Liver (tissue), 9 donors: ENCODE measurements around the gene TNS2. TPM values are rescaled to one million over a fixed set of nuclear protein-coding genes. Genes with fewer than 3 reads are reported as not detected.

Source experiments
- DNase-seq: peaks from one replicate; pipeline ENCODE4 v3.0.0-alpha.2; 2017; ENCODE audit warnings: low spot score
- H3K27ac ChIP-seq, 2 donors: one replicate each; pipeline ENCODE4 v1.7.0; 2013; ENCODE audit warnings: inconsistent platforms in 2 of 2, low read length in 2 of 2, control low read depth in 1 of 2, low read depth in 1 of 2, mild to moderate bottlenecking in 1 of 2
- H3K27me3 ChIP-seq, 4 donors: one replicate each; pipeline versions ENCODE4 v1.6.1 to v1.7.0; 2013; ENCODE audit warnings: low read length in 3 of 4, inconsistent platforms in 1 of 4, mild to moderate bottlenecking in 1 of 4, moderate library complexity in 1 of 4; ENCODE audit not compliant: control insufficient read depth in 4 of 4, insufficient read depth in 4 of 4
- H3K36me3 ChIP-seq, 4 donors: one replicate each; pipeline versions ENCODE4 v1.6.1 to v1.7.0; 2013; ENCODE audit warnings: low read length in 3 of 4, mild to moderate bottlenecking in 3 of 4, low read depth in 1 of 4, moderate library complexity in 1 of 4; ENCODE audit not compliant: control insufficient read depth in 4 of 4, insufficient read depth in 3 of 4
- H3K4me1 ChIP-seq, 4 donors: one replicate each; pipeline versions ENCODE4 v1.6.1 to v1.7.0; 2013; ENCODE audit warnings: low read length in 3 of 4, mild to moderate bottlenecking in 3 of 4, moderate library complexity in 1 of 4; ENCODE audit not compliant: control insufficient read depth in 4 of 4, insufficient read depth in 4 of 4
- H3K4me3 ChIP-seq, 3 donors: one replicate each; pipeline versions ENCODE4 v1.6.1 to v1.7.0; 2013; ENCODE audit warnings: low read length in 3 of 3, control low read depth in 1 of 3, low read depth in 1 of 3, mild to moderate bottlenecking in 1 of 3
- H3K9ac ChIP-seq, 2 donors: one replicate each; pipeline ENCODE4 v1.7.0; 2013; ENCODE audit warnings: low read length in 2 of 2, mild to moderate bottlenecking in 2 of 2, moderate library complexity in 2 of 2, control low read depth in 1 of 2, low read depth in 1 of 2
- H3K9me3 ChIP-seq, 4 donors: one replicate each; pipeline versions ENCODE4 v1.6.1 to v1.7.0; 2013; ENCODE audit warnings: low read length in 3 of 4; ENCODE audit not compliant: control insufficient read depth in 4 of 4
- ATF3 ChIP-seq: IDR thresholded peaks from 2 replicates; pipeline ENCODE4 v1.6.1; 2016; ENCODE audit warnings: antibody characterized with exemption
- EGR1 ChIP-seq, 2 donors: IDR thresholded peaks; 2 replicates each; pipeline ENCODE4 v1.6.1; 2016 to 2018; ENCODE audit warnings: antibody characterized with exemption in 2 of 2, low read depth in 2 of 2
- FOXA1 ChIP-seq: IDR thresholded peaks from 2 replicates; pipeline ENCODE4 v1.6.1; 2016; ENCODE audit warnings: antibody characterized with exemption
- FOXA2 ChIP-seq: IDR thresholded peaks from 2 replicates; pipeline ENCODE4 v1.6.1; 2016; ENCODE audit warnings: antibody characterized with exemption
- GABPA ChIP-seq, 2 donors: IDR thresholded peaks in 1 of 2; conservative IDR thresholded peaks in 1 of 2; 2 replicates each; pipeline ENCODE4 v1.6.1; 2016; ENCODE audit warnings: antibody characterized with exemption in 2 of 2, mild to moderate bottlenecking in 1 of 2, moderate library complexity in 1 of 2
- HNF4A ChIP-seq, 2 donors: conservative IDR thresholded peaks; 2 replicates each; pipeline ENCODE4 v1.6.1; 2016; ENCODE audit warnings: antibody characterized with exemption in 2 of 2, mild to moderate bottlenecking in 2 of 2
- HNF4G ChIP-seq: IDR thresholded peaks from 2 replicates; pipeline ENCODE4 v1.6.1; 2016; ENCODE audit warnings: antibody characterized with exemption
- JUND ChIP-seq, 2 donors: IDR thresholded peaks; 2 replicates each; pipeline ENCODE4 v1.6.1; 2016; ENCODE audit warnings: antibody characterized with exemption in 2 of 2
- MAX ChIP-seq: IDR thresholded peaks from 2 replicates; pipeline ENCODE4 v1.6.1; 2016; ENCODE audit warnings: antibody characterized with exemption
- NR2F2 ChIP-seq: IDR thresholded peaks from 2 replicates; pipeline ENCODE4 v1.6.1; 2016; ENCODE audit warnings: antibody characterized with exemption
- RAD21 ChIP-seq, 2 donors: IDR thresholded peaks; 2 replicates each; pipeline ENCODE4 v1.6.1; 2016; ENCODE audit warnings: antibody characterized with exemption in 2 of 2, mild to moderate bottlenecking in 2 of 2
- SP1 ChIP-seq: IDR thresholded peaks from 2 replicates; pipeline ENCODE4 v1.6.1; 2018; ENCODE audit warnings: antibody characterized with exemption, mild to moderate bottlenecking
- TAF1 ChIP-seq: conservative IDR thresholded peaks from 2 replicates; pipeline ENCODE4 v1.6.1; 2016; ENCODE audit warnings: antibody characterized with exemption, mild to moderate bottlenecking
- YY1 ChIP-seq: IDR thresholded peaks from 2 replicates; pipeline ENCODE4 v1.6.1; 2016; ENCODE audit warnings: antibody characterized with exemption, mild to moderate bottlenecking
- ZBTB33 ChIP-seq: IDR thresholded peaks from 2 replicates; pipeline ENCODE4 v1.6.1; 2016; ENCODE audit warnings: antibody characterized with exemption
- WGBS: extraction: QIAGEN DNeasy Blood & Tissue Kit; methylation state at CpG from one replicate; pipeline ENCODE4 v1.1.7; 2013; 5-methylcytosine and 5-hydroxymethylcytosine counted together
- polyA plus RNA-seq, 2 donors: library from polyadenylated mRNA; stranded (reverse) in 1 of 2; unstranded in 1 of 2; fragments of 200-250 nt in 1 of 2; fragments of >200 nt in 1 of 2; fragmentation: Nextera tagmentation in 1 of 2; extraction: Ambion mirVana in 1 of 2; gene quantifications; one replicate each; pipeline versions ENCODE4 v1.2.1 to v1.2.3, GENCODE V29; 2013 to 2015
- total RNA-seq, 2 donors: library from RNA; depleted of rRNA; stranded (reverse); fragments of >200 nt; gene quantifications; one replicate each; pipeline ENCODE4 v1.2.3, GENCODE V29; 2014
- donor health status: healthy.
- donor health status: healthy.
- donor health status: healthy.
- donor health status: healthy.
- donor health status: healthy.

Gene TNS2
- total and polyA plus RNA-seq, 4 donors = 11.7 to 94.0 (median 46.0) TPM

DNA sequence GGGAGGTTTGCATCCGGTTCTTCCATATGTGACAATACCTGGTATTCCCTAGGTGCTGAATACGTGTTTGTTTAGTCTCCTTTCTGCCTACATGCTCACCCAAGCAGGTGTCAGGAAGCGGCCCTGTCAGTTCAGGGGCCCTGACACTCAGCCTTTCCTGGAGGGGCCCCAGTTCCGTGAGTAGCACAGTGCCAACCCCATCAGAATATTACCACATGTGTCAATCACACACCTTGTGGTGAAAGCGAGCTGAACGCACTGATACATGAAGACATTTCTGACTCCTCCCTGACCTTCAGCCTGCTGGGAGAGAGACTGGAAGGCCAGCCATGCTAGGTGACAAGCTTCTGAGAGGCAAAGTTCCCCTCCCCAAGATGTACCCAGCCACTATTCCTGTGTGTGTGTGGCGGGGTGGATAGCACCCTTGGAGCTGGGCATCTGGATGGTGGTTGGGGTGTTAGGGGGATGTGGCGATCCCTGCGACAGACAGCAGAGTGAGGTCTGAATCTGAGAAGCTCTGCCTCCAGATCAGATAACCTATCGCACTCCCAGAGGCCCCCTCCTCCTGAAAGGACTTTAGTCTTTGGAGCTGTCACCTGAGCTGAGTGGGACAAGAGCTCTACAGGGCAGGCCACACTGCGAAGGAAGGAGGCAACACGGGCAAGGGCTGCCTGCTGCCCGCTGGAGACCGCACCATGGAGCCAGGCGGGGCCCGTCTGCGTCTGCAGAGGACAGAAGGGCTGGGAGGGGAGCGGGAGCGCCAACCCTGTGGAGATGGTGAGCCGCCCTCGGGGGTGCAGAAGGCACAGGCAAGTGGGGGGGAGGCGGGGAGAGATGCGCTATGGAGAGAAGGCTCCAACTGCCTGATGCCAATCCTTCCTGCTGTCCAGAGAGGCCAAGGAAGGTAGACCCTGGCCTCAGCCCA, 53.3 kb downstream of the TNS2 start, which contains the start of gene SOAT2:
TSS of gene SOAT2 (plus strand) at position 604 of the 925 bp plus-strand sequence. CDS start at position 696, 92 bp downstream.
- TF ChIP-seq TAF1 = no peak
- peak; percentile 60 to 73 for TF ChIP-seq HNF4A (conservative IDR thresholded peaks at IDR 0.05)
- TF ChIP-seq JUND (IDR thresholded peaks at IDR 0.05) = no peak
- TF ChIP-seq ZBTB33 = no peak
- TF ChIP-seq ATF3 = no peak
- no peak for TF ChIP-seq MAX
- no peak for TF ChIP-seq FOXA2
- no peak for TF ChIP-seq YY1
- no peak for TF ChIP-seq FOXA1
- TF ChIP-seq NR2F2 = no peak
- TF ChIP-seq SP1 = no peak
- TF ChIP-seq HNF4G = peak; percentile 33
- no peak for TF ChIP-seq RAD21 (IDR thresholded peaks at IDR 0.05)
- no peak for TF ChIP-seq EGR1 (IDR thresholded peaks at IDR 0.05; ENCODE audit: low read depth in 2 of 2)
- TF ChIP-seq GABPA (IDR thresholded peaks at IDR 0.05 in 1 of 2, conservative IDR thresholded peaks at IDR 0.05 in 1 of 2) = no peak
- Histone ChIP-seq H3K4me3 (no peak within 1 kb of the TSS), H3K9ac (peak within 1 kb of the TSS in 1 of 2 donors; percentile 49), H3K27me3 (no peaks in the 10 kb centered on the region), H3K36me3 (no peaks in the 10 kb centered on the region), H3K27ac (peak within 1 kb of the TSS; percentile 65 to 88), H3K4me1 (peaks cover 16 to 50% (median 32%) of the 10 kb centered on the region in 4 donors), H3K9me3 (no peaks in the 10 kb centered on the region)
- DNase-seq = no peak
- WGBS = 63% methylated on average over 23 of the region's 23 CpGs

DNA sequence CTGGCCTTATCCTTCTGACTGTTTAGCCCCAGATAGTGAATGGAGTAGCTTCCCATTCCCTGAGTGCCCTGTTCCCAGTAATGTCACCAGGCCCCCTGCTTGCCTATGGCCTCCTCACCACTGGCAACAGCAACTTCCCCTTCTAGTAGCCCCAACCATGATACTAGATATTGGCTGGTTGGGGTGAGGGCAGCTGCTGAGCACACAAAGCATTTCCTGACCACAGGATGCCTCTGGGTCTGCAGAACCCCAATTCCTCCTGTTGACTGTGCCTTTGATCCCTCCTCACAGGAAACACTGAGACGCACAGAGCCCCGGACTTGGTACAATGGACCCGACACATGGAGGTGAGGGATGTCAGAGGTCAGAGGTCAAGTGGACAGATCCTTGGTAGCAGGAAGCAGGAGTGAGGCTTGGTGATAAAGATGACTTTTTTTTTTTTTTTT, 54.0 kb downstream of the TNS2 start:
- no peaks in the 10 kb centered on the region for H3K27me3 ChIP-seq
- 46% methylated on average over 3 of the region's 3 CpGs for WGBS
- no peaks in the 10 kb centered on the region for H3K9me3 ChIP-seq
- no peak overlapping the region for H3K4me3 ChIP-seq
- peak overlapping the region; percentile 65 to 88 for H3K27ac ChIP-seq
- DNase-seq = no peak
- H3K4me1 ChIP-seq = peaks cover 16 to 49% (median 29%) of the 10 kb centered on the region in 4 donors
- no peak overlapping the region for H3K9ac ChIP-seq
- H3K36me3 ChIP-seq = no peaks in the 10 kb centered on the region
- TF ChIP-seq HNF4A (conservative IDR thresholded peaks at IDR 0.05) (peak in 1 of 2 donors; percentile 33), HNF4G (no peak), TAF1 (no peak), JUND (IDR thresholded peaks at IDR 0.05) (no peak), ATF3 (no peak), NR2F2 (peak; percentile 98)
